NB4 (cell line): Measurements from ENCODE around the gene TGFA.

Experiments
- DNase-seq: peaks from one replicate; pipeline ENCODE4 v3.0.0; 2010; ENCODE audit warnings: low read depth
- H3K4me3 ChIP-seq: one replicate; pipeline ENCODE4 v1.5.1; 2011; ENCODE audit warnings: mild to moderate bottlenecking, low read depth, low read length, moderate library complexity
- MAX ChIP-seq: IDR thresholded peaks from 2 replicates; pipeline ENCODE4 v1.6.1; 2011; ENCODE audit warnings: low read depth, low read length
- MYC ChIP-seq: IDR thresholded peaks from 2 replicates; pipeline ENCODE4 v1.6.1; 2011; ENCODE audit warnings: low read depth, low read length
- POLR2A ChIP-seq: IDR thresholded peaks from 2 replicates; pipeline ENCODE4 v1.6.1; 2011; ENCODE audit warnings: mild to moderate bottlenecking; ENCODE audit not compliant: insufficient read length; ENCODE audit errors: extremely low read depth
- TF ChIP-seq, protein P1 (sequence below): IDR thresholded peaks from one replicate; pipeline ENCODE4 v1.5.1; 2012; ENCODE audit warnings: low read depth, low read length

Gene TGFA

GRCh38 chr2:70557171-70557838 is 3.7 kb upstream of the TGFA start:
- no peak overlapping the region for H3K4me3 ChIP-seq
- no peak for DNase-seq
- no peak for TF ChIP-seq MAX
- TF ChIP-seq, protein P1, sequence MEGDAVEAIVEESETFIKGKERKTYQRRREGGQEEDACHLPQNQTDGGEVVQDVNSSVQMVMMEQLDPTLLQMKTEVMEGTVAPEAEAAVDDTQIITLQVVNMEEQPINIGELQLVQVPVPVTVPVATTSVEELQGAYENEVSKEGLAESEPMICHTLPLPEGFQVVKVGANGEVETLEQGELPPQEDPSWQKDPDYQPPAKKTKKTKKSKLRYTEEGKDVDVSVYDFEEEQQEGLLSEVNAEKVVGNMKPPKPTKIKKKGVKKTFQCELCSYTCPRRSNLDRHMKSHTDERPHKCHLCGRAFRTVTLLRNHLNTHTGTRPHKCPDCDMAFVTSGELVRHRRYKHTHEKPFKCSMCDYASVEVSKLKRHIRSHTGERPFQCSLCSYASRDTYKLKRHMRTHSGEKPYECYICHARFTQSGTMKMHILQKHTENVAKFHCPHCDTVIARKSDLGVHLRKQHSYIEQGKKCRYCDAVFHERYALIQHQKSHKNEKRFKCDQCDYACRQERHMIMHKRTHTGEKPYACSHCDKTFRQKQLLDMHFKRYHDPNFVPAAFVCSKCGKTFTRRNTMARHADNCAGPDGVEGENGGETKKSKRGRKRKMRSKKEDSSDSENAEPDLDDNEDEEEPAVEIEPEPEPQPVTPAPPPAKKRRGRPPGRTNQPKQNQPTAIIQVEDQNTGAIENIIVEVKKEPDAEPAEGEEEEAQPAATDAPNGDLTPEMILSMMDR: no peak
- TF ChIP-seq MYC: no peak
- TF ChIP-seq POLR2A: no peak

- DNase-seq: no peak
- no peak for TF ChIP-seq MAX
- no peak for TF ChIP-seq POLR2A
- TF ChIP-seq, protein P1: no peak
- TF ChIP-seq MYC: no peak
- H3K4me3 ChIP-seq: no peak overlapping the region
Measured at GRCh38 chr2:70556608-70557007, 3.0 kb upstream of the TGFA start.

DNA sequence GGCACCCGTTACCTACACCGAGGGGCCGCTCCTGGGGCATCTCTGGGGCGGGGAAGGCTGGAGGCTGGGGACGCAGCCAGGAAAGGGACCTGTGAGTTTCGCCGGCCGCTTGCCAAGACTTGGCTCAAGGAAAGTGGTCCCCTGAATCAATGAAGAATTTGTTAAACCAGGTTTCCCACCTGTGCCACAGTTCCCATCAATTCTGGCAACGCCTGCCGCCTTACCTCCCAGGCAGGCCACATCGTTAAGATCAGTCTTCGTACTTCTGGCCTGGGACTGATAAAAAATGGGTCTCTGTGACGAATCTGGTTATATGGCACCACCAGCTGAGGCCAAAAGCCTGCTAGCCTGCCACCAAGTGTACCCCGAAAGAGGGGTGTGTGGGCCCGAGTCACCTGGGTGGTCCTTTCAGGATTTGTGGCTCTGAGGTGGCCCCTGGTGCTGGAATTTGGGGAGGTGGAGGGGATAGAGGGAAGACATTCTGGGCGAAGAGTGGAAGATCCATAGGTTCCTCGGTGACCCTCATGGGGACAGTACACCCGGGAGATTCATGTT is 789 bp upstream of the TGFA start:
- TF ChIP-seq, protein P1: no peak
- TF ChIP-seq MAX (no peak), POLR2A (no peak), MYC (no peak)
- no peak for DNase-seq
- H3K4me3 ChIP-seq: peak overlapping the region; percentile 69

DNA sequence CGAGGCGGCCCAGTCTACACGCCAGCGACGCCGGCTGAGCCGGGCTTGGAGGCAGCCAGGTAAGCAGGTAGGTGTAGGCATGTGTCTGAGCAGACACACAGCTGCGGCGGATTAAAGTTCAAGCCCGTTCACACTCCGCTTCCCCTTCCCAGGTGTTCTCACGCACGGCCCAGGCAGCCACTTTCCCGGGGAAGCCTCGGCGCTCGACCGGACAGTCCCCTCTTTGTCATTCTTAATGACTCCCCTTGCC is 367 bp downstream of the TGFA start:
- no peak for TF ChIP-seq MYC
- no peak for TF ChIP-seq POLR2A
- no peak for TF ChIP-seq MAX
- TF ChIP-seq, protein P1: no peak
- peak overlapping the region; percentile 69 for H3K4me3 ChIP-seq
- DNase-seq: no peak

GRCh38 chr2:70552501-70553333 is 909 bp downstream of the TGFA start:
- TF ChIP-seq MYC (no peak), POLR2A (no peak)
- TF ChIP-seq, protein P1: no peak
- peak; percentile 76 for DNase-seq
- H3K4me3 ChIP-seq: peak overlapping the region; percentile 69
